Measurements from ENCODE around the gene KRT86.

GRCh38 chr12:52354200-52354599 lies 79.8 kb downstream of the KRT86 start:
- TF ChIP-seq, protein P1, sequence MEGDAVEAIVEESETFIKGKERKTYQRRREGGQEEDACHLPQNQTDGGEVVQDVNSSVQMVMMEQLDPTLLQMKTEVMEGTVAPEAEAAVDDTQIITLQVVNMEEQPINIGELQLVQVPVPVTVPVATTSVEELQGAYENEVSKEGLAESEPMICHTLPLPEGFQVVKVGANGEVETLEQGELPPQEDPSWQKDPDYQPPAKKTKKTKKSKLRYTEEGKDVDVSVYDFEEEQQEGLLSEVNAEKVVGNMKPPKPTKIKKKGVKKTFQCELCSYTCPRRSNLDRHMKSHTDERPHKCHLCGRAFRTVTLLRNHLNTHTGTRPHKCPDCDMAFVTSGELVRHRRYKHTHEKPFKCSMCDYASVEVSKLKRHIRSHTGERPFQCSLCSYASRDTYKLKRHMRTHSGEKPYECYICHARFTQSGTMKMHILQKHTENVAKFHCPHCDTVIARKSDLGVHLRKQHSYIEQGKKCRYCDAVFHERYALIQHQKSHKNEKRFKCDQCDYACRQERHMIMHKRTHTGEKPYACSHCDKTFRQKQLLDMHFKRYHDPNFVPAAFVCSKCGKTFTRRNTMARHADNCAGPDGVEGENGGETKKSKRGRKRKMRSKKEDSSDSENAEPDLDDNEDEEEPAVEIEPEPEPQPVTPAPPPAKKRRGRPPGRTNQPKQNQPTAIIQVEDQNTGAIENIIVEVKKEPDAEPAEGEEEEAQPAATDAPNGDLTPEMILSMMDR (conservative IDR thresholded peaks at IDR 0.05 in 1 of 2, IDR thresholded peaks at IDR 0.05 in 1 of 2; ENCODE audit: low read depth in 1 of 2, low read length in 2 of 2) = no peak
- no peak for TF ChIP-seq EZH2 (IDR thresholded peaks at IDR 0.05; ENCODE audit: low read length, missing control alignments)
